Peyer's patch (tissue), 4 donors: Measurements from ENCODE around the gene CAPN9. TPM values are rescaled to one million over a fixed set of nuclear protein-coding genes. Genes with fewer than 3 reads are reported as not detected.
A peak's percentile ranks its signal among the peaks of the same experiment; 100 is the strongest.
"Not testable (repeated sequence)": the region's sequence is repeated elsewhere in the genome, so short reads cannot be mapped to it uniquely, and the experiment has no call there.

ENCODE experiments used
- DNase-seq, 3 donors: peaks; one replicate each; pipeline ENCODE4 v3.0.0-alpha.2; 2017 to 2019
- H3K27ac ChIP-seq, 4 donors: fragments of 200-600 bp; sonication (generic); one replicate each; pipeline ENCODE4 v1.5.1; 2016 to 2019
- H3K27me3 ChIP-seq, 2 donors: fragments of 200-600 bp; sonication (generic); one replicate each; pipeline ENCODE4 v1.5.1; 2019
- H3K36me3 ChIP-seq, 3 donors: fragments of 200-600 bp; sonication (generic); one replicate each; pipeline ENCODE4 v1.5.1; 2016 to 2019
- H3K4me1 ChIP-seq, 4 donors: fragments of 200-600 bp; sonication (generic); one replicate each; pipeline ENCODE4 v1.5.1; 2016 to 2019
- H3K4me3 ChIP-seq, 4 donors: fragments of 200-600 bp; sonication (generic); 1 replicate in 3 of 4; 2 replicates in 1 of 4; pipeline ENCODE4 v1.5.1; 2016 to 2019; ENCODE audit warnings: mild to moderate bottlenecking in 1 of 4
- H3K9me3 ChIP-seq, 4 donors: fragments of 200-600 bp; sonication (generic); one replicate each; pipeline ENCODE4 v1.5.1; 2016 to 2019; ENCODE audit warnings: mild to moderate bottlenecking in 1 of 4
- CTCF ChIP-seq, 6 experiments: fragments of 450-650 bp in 4 of 6; fragments of 200-600 bp in 2 of 6; sonication (generic) in 1 of 6; IDR thresholded peaks; one replicate each; pipeline ENCODE4 v1.5.1; 2017 to 2019; ENCODE audit warnings: antibody characterized with exemption in 6 of 6, mild to moderate bottlenecking in 3 of 6, moderate library complexity in 1 of 6
- POLR2A ChIP-seq, 2 donors: fragments of 450-650 bp; IDR thresholded peaks; one replicate each; pipeline ENCODE4 v1.5.1; 2017; ENCODE audit warnings: antibody characterized with exemption in 2 of 2, mild to moderate bottlenecking in 2 of 2, moderate library complexity in 2 of 2
- total RNA-seq, 4 donors: library from RNA; depleted of rRNA; stranded (reverse); fragments of >200 nt; gene quantifications; one replicate each; pipeline ENCODE4 v1.1.0, GENCODE V29; 2016

The CAPN9 gene
- total RNA-seq, 4 donors from 2014 or later: 23.7 to 43.1 (median 33.4) TPM

DNA sequence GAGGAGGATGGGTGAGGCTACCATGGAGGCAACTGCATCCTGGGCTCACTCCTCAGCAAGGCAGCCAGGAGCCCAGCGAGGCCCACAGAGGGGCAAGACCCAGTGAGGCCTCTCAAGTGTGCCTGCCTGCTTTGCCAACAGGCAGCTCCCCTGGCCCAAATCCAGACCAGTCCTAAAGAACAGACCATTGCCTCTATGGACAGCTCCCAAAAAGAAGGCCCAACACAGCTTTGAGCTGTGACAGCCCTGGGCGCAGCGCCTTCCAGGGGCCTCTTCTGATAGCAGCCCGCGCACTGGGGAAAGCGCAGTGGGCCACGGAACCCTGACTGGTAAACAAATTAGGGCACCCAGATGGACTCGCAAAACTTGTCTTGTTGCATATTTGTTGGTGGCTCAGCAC, 95.6 kb downstream of the CAPN9 start:
- H3K36me3 ChIP-seq: peaks cover 0 to 22% (median 0%) of the 10 kb centered on the region in 3 donors

GRCh38 chr1:230843503-230844309, 96.5 kb downstream of the CAPN9 start:
- Histone ChIP-seq H3K4me3 (no peak overlapping the region), H3K27me3 (no peaks in the 10 kb centered on the region), H3K36me3 (peaks cover 0 to 16% (median 0%) of the 10 kb centered on the region in 3 donors), H3K9me3 (no peaks in the 10 kb centered on the region), H3K4me1 (no peaks in the 10 kb centered on the region), H3K27ac (no peak overlapping the region)
- TF ChIP-seq POLR2A (IDR thresholded peaks at IDR 0.05) (no peak), CTCF (IDR thresholded peaks at IDR 0.05) (no peak)
- DNase-seq: no peak

More for the DNA sequence above, 95.6 kb downstream of the CAPN9 start:
- H3K27ac ChIP-seq: no peak overlapping the region
- no peaks in the 10 kb centered on the region for H3K9me3 ChIP-seq
- no peaks in the 10 kb centered on the region for H3K27me3 ChIP-seq
- no peak for DNase-seq
- no peaks in the 10 kb centered on the region for H3K4me1 ChIP-seq
- TF ChIP-seq CTCF (IDR thresholded peaks at IDR 0.05) (no peak), POLR2A (IDR thresholded peaks at IDR 0.05) (no peak)
- no peak overlapping the region for H3K4me3 ChIP-seq

- TF ChIP-seq POLR2A (IDR thresholded peaks at IDR 0.05): no peak
- TF ChIP-seq CTCF (IDR thresholded peaks at IDR 0.05): no peak
- Histone ChIP-seq H3K27me3 (no peaks in the 10 kb centered on the region), H3K4me1 (peaks cover 0 to 4% (median 0%) of the 10 kb centered on the region in 4 donors), H3K9me3 (no peaks in the 10 kb centered on the region), H3K4me3 (no peak overlapping the region), H3K36me3 (peaks cover 0 to 11% (median 0%) of the 10 kb centered on the region in 3 donors), H3K27ac (no peak overlapping the region)
- DNase-seq: no peak
Measured at GRCh38 chr1:230844561-230844960, 97.4 kb downstream of the CAPN9 start.

DNA sequence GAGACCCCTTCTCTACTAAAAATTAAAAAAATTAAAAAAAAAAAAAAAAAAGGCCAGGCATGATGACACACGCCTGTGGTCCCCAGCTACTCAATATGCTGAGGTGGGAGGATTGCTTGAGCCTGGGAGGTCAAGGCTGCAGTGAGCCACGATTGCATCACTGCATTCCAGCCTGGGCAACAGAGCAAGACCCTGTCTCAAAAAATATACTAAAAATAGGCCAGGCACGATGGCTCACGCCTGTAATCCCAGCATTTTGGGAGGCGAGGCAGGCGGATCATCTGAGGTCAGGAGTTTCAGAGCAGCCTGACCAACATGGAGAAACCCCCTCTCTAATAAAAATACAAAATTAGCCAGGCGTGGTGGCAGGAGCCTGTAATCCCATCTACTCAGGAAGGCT, 98.0 kb downstream of the CAPN9 start:
- peaks cover 0 to 11% (median 0%) of the 10 kb centered on the region in 3 donors for H3K36me3 ChIP-seq
- H3K27me3 ChIP-seq, H3K9me3 ChIP-seq, H3K4me1 ChIP-seq, DNase-seq, H3K27ac ChIP-seq, H3K4me3 ChIP-seq: not testable (repeated sequence)

DNA sequence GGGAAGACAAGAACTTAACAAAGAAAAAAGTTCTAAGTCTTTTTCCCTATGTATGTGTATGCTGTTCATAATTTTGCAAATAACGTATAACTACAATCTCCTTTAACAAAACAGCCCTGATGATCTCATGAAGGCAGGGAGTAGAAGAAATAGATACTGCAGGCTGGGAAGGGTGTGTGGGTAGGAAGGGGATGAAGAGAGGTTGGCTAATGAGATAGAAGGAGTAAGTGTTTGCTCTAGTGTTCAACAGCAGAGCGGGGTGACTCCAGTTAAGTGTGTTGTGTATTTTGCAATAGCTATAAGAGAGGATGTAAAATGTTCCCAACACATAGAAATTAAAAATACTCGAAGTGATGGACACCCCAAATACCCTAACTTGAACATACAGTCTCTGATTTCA, 101.0 kb downstream of the CAPN9 start:
- peaks cover 0 to 12% (median 0%) of the 10 kb centered on the region in 3 donors for H3K36me3 ChIP-seq
- DNase-seq: no peak
- no peak overlapping the region for H3K4me3 ChIP-seq
- no peak overlapping the region for H3K27ac ChIP-seq
- TF ChIP-seq POLR2A (IDR thresholded peaks at IDR 0.05) (no peak), CTCF (IDR thresholded peaks at IDR 0.05) (no peak)
- H3K4me1 ChIP-seq: peaks cover 0 to 14% (median 0%) of the 10 kb centered on the region in 4 donors
- H3K27me3 ChIP-seq: no peaks in the 10 kb centered on the region
- H3K9me3 ChIP-seq: no peaks in the 10 kb centered on the region

DNA sequence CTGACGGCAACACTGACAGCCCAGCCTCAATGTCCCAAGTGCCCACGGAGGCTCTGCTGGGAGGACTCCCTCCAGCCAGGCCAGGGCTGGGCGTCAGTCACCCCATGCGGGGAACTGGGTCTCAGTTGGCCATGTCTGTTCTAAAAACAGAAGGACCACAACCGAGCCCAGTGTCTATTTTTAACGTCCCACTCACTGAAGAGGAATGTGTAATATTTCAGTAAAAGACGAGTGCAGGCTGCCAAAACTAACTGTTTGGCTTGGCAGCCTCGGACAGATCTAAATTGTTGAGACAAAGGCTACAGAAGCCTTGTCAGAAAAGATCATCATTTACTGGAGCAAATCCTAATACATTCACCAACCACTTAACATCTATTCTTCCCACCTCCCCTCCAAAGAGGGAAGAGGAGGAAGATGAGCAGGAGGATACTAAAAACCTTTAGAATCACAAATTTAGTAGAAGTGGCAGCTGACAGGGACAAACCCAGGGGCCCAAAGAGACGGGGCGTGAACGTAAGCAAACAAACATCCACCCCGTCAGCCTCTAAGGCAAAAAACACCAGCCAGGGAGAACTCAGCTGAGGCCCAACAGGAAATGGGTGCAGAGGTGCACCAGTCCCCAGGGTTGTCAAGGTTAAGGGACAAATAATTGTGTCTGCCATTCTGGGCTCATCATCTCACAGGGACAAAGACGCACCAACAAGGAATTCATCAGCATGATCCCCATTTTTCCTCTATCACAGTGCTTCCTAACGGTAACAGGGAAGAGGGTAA, 102.5 kb downstream of the CAPN9 start:
- TF ChIP-seq CTCF (IDR thresholded peaks at IDR 0.05) (no peak), POLR2A (IDR thresholded peaks at IDR 0.05) (no peak)
- H3K4me3 ChIP-seq: no peak overlapping the region
- no peaks in the 10 kb centered on the region for H3K27me3 ChIP-seq
- no peaks in the 10 kb centered on the region for H3K9me3 ChIP-seq
- DNase-seq: no peak
- peak overlapping the region in 3 of 4 donors; percentile 25 to 61 (median 36) for H3K27ac ChIP-seq
- H3K4me1 ChIP-seq: peaks cover 0 to 14% (median 0%) of the 10 kb centered on the region in 4 donors
- peaks cover 0 to 4% (median 0%) of the 10 kb centered on the region in 3 donors for H3K36me3 ChIP-seq
